ENCODE results near the gene WWOX. TPM values are rescaled to one million over a fixed set of nuclear protein-coding genes. Genes with fewer than 3 reads are reported as not detected.

WWOX gene
- total RNA-seq, 5 donors from 2014 or later (not counting 1 experiment from before 2014, with no cell fraction given), result 21.2 to 26.0 (median 22.6) TPM

- Histone ChIP-seq H3K4me3 (ENCODE audit: control insufficient read depth in 1 of 2, extremely low read depth in 1 of 2, low read length in 1 of 2) (no peak overlapping the region), H3K36me3 (ENCODE audit: control insufficient read depth in 2 of 2, extremely low read depth in 1 of 2, insufficient read depth in 1 of 2, low read length in 1 of 2) (no peaks in the 10 kb centered on the region), H3K9me3 (no peaks in the 10 kb centered on the region), H3K27ac (ENCODE audit: low read length) (no peak overlapping the region), H3K27me3 (replicated peaks in 1 of 2; ENCODE audit: control insufficient read depth in 2 of 2, extremely low read depth in 1 of 2, insufficient read depth in 2 of 2, low read length in 1 of 2) (no peaks in the 10 kb centered on the region), H3K4me1 (ENCODE audit: control insufficient read depth in 1 of 2, extremely low read depth in 1 of 2, insufficient read depth in 2 of 2, low read length in 2 of 2) (no peaks in the 10 kb centered on the region)
- DNase-seq, result no peak
- H3K4me1 Mint-ChIP-seq, result no peaks in the 10 kb centered on the region
- no peak overlapping the region for H3K27ac Mint-ChIP-seq
- ChIA-PET CTCF (no interaction called here), POLR2A (interaction anchor here in 1 of 2 donors (0.7 kb wide), 1 partner anchor 155 kb away, joined by 4 read pairs; no protein-coding TSS in a partner anchor)
- H3K27me3 Mint-ChIP-seq, result no peaks in the 10 kb centered on the region
- WGBS (ENCODE audit: insufficient coverage), result no CpG with 5 or more reads among the region's 2 CpGs
- no peaks in the 10 kb centered on the region for H3K9me3 Mint-ChIP-seq
- H3K36me3 Mint-ChIP-seq, result no peaks in the 10 kb centered on the region
- H3K4me3 Mint-ChIP-seq, result no peak overlapping the region
- no peak for ATAC-seq (replicated peaks in 1 of 4)
These were observed 618.7 kb downstream of the WWOX start for GRCh38 chr16:78718141-78718540.

GRCh38 chr16:78720416-78720815 lies 621.0 kb downstream of the WWOX start:
- DNase-seq (no peak), ATAC-seq (replicated peaks in 1 of 4) (no peak)
- no peaks in the 10 kb centered on the region for H3K9me3 Mint-ChIP-seq
- ChIA-PET POLR2A (no interaction called here), CTCF (no interaction called here)
- H3K36me3 Mint-ChIP-seq, result no peaks in the 10 kb centered on the region
- H3K4me1 Mint-ChIP-seq, result no peaks in the 10 kb centered on the region
- WGBS (ENCODE audit: insufficient coverage), result no CpG with 5 or more reads among the region's 3 CpGs
- H3K4me3 Mint-ChIP-seq, result no peak overlapping the region
- Histone ChIP-seq H3K36me3 (ENCODE audit: control insufficient read depth in 2 of 2, extremely low read depth in 1 of 2, insufficient read depth in 1 of 2, low read length in 1 of 2) (no peaks in the 10 kb centered on the region), H3K27ac (ENCODE audit: low read length) (no peak overlapping the region), H3K9me3 (no peaks in the 10 kb centered on the region), H3K4me3 (ENCODE audit: control insufficient read depth in 1 of 2, extremely low read depth in 1 of 2, low read length in 1 of 2) (no peak overlapping the region), H3K4me1 (ENCODE audit: control insufficient read depth in 1 of 2, extremely low read depth in 1 of 2, insufficient read depth in 2 of 2, low read length in 2 of 2) (no peaks in the 10 kb centered on the region), H3K27me3 (replicated peaks in 1 of 2; ENCODE audit: control insufficient read depth in 2 of 2, extremely low read depth in 1 of 2, insufficient read depth in 2 of 2, low read length in 1 of 2) (no peaks in the 10 kb centered on the region)
- no peaks in the 10 kb centered on the region for H3K27me3 Mint-ChIP-seq
- H3K27ac Mint-ChIP-seq, result no peak overlapping the region

DNA sequence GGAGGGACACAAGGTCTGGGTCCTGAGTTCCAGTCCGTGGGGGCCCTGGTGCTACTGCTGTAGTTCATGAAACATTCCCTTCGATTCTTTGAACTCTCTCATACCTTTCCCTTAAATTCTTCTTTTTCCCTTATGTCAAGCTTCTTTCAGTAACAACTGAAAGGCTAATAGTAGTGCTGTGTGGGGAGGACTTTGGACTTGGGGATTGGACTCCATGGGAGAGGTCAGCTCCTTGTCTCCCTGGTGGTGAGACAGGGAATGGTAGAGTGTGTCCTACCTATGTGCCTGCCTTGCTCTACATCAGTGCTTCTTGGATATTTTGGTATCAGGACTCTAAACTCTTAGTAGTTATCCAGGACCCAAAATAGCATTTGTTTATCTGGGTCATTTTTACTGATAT lies 628.1 kb downstream of the WWOX start:
- POLR2A ChIA-PET, result no interaction called here
- Histone ChIP-seq H3K27ac (ENCODE audit: low read length) (no peak overlapping the region), H3K4me1 (ENCODE audit: control insufficient read depth in 1 of 2, extremely low read depth in 1 of 2, insufficient read depth in 2 of 2, low read length in 2 of 2) (no peaks in the 10 kb centered on the region), H3K36me3 (ENCODE audit: control insufficient read depth in 2 of 2, extremely low read depth in 1 of 2, insufficient read depth in 1 of 2, low read length in 1 of 2) (no peaks in the 10 kb centered on the region), H3K4me3 (ENCODE audit: control insufficient read depth in 1 of 2, extremely low read depth in 1 of 2, low read length in 1 of 2) (no peak overlapping the region), H3K9me3 (no peaks in the 10 kb centered on the region), H3K27me3 (replicated peaks in 1 of 2; ENCODE audit: control insufficient read depth in 2 of 2, extremely low read depth in 1 of 2, insufficient read depth in 2 of 2, low read length in 1 of 2) (no peaks in the 10 kb centered on the region)
- no peak overlapping the region for H3K4me3 Mint-ChIP-seq
- H3K27me3 Mint-ChIP-seq, result no peaks in the 10 kb centered on the region
- H3K9me3 Mint-ChIP-seq, result no peaks in the 10 kb centered on the region
- H3K36me3 Mint-ChIP-seq, result no peaks in the 10 kb centered on the region
- ATAC-seq (replicated peaks in 1 of 4) (no peak), DNase-seq (no peak)
- H3K27ac Mint-ChIP-seq, result no peak overlapping the region
- CTCF ChIA-PET, result no interaction called here
- H3K4me1 Mint-ChIP-seq, result no peaks in the 10 kb centered on the region
- WGBS (ENCODE audit: insufficient coverage), result no CpG with 5 or more reads among the region's 2 CpGs

- no peaks in the 10 kb centered on the region for H3K9me3 ChIP-seq
- no peak for ATAC-seq (replicated peaks in 1 of 4)
- Mint-ChIP-seq H3K4me3 (no peak overlapping the region), H3K9me3 (no peaks in the 10 kb centered on the region), H3K27me3 (no peaks in the 10 kb centered on the region), H3K27ac (no peak overlapping the region), H3K36me3 (no peaks in the 10 kb centered on the region), H3K4me1 (no peaks in the 10 kb centered on the region)
- no peak overlapping the region for H3K27ac ChIP-seq (ENCODE audit: low read length)
- DNase-seq, result no peak
- POLR2A ChIA-PET, result no interaction called here
- H3K4me3 ChIP-seq (ENCODE audit: control insufficient read depth in 1 of 2, extremely low read depth in 1 of 2, low read length in 1 of 2), result no peak overlapping the region
- H3K36me3 ChIP-seq (ENCODE audit: control insufficient read depth in 2 of 2, extremely low read depth in 1 of 2, insufficient read depth in 1 of 2, low read length in 1 of 2), result no peaks in the 10 kb centered on the region
- WGBS (ENCODE audit: insufficient coverage), result no CpG with 5 or more reads among the region's 2 CpGs
- H3K4me1 ChIP-seq (ENCODE audit: control insufficient read depth in 1 of 2, extremely low read depth in 1 of 2, insufficient read depth in 2 of 2, low read length in 2 of 2), result no peaks in the 10 kb centered on the region
- no peaks in the 10 kb centered on the region for H3K27me3 ChIP-seq (replicated peaks in 1 of 2; ENCODE audit: control insufficient read depth in 2 of 2, extremely low read depth in 1 of 2, insufficient read depth in 2 of 2, low read length in 1 of 2)
- CTCF ChIA-PET, result interaction anchor here in 1 of 2 donors (0.6 kb wide), 1 partner anchor 631 kb away, joined by 3 read pairs; no protein-coding TSS in a partner anchor
These were observed 630.2 kb downstream of the WWOX start for GRCh38 chr16:78729687-78730086.

DNA sequence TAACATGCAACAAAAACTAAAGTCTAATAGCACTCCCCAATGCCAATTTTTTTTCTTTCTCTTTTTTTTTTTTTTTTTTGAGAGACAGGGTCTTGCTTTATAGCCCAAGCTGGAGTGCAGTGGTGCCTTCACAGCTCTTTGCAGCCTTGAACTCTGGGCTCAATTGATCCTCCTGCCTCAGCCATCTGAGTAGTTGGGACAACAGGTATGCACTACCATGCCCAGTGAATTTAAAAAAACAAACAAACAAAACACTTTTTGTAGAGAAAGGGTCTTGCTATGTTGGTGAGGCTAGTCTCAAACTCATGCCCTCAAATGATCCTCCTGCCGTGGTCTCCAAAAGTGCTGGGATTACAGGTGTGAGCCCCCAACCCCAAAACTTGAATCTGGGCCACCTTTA lies 632.3 kb downstream of the WWOX start:
- H3K4me3 ChIP-seq (ENCODE audit: control insufficient read depth in 1 of 2, extremely low read depth in 1 of 2, low read length in 1 of 2), result no peak overlapping the region
- ATAC-seq (replicated peaks in 1 of 4) (no peak), DNase-seq (no peak)
- CTCF ChIA-PET, result interaction anchor here (0.5 to 0.6 kb wide), 2 partner anchors 151 to 230 kb away, joined by 4 to 5 read pairs; no protein-coding TSS in a partner anchor
- H3K27me3 Mint-ChIP-seq, result no peaks in the 10 kb centered on the region
- H3K27me3 ChIP-seq (replicated peaks in 1 of 2; ENCODE audit: control insufficient read depth in 2 of 2, extremely low read depth in 1 of 2, insufficient read depth in 2 of 2, low read length in 1 of 2), result no peaks in the 10 kb centered on the region
- no peaks in the 10 kb centered on the region for H3K9me3 Mint-ChIP-seq
- no peaks in the 10 kb centered on the region for H3K9me3 ChIP-seq
- H3K4me1 Mint-ChIP-seq, result no peaks in the 10 kb centered on the region
- H3K36me3 Mint-ChIP-seq, result no peaks in the 10 kb centered on the region
- WGBS (ENCODE audit: insufficient coverage), result no CpG with 5 or more reads among the region's 1 CpG
- H3K36me3 ChIP-seq (ENCODE audit: control insufficient read depth in 2 of 2, extremely low read depth in 1 of 2, insufficient read depth in 1 of 2, low read length in 1 of 2), result no peaks in the 10 kb centered on the region
- H3K27ac ChIP-seq (ENCODE audit: low read length), result no peak overlapping the region
- POLR2A ChIA-PET, result no interaction called here
- H3K4me3 Mint-ChIP-seq, result no peak overlapping the region
- H3K27ac Mint-ChIP-seq, result no peak overlapping the region
- no peaks in the 10 kb centered on the region for H3K4me1 ChIP-seq (ENCODE audit: control insufficient read depth in 1 of 2, extremely low read depth in 1 of 2, insufficient read depth in 2 of 2, low read length in 2 of 2)

DNA sequence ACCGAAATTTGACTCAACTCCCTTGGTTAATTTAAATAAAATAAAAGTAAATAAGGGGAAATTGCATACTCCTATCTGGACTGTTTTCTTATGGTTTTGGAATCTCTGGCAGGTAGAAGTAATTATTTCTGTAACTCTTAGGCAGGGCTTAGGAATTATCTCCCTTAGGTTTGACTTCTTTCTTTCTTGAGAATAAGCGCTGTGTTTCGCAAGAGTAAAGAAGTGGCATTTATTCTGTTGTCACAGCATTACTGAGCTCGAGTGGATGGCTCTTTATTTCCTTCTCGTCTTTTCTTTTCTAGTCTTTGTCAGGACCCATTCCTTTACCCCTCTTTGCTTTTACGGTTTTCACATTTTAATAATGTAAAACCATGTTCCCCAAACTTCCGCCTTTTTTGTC lies 633.2 kb downstream of the WWOX start:
- DNase-seq, result no peak
- no peaks in the 10 kb centered on the region for H3K4me1 ChIP-seq (ENCODE audit: control insufficient read depth in 1 of 2, extremely low read depth in 1 of 2, insufficient read depth in 2 of 2, low read length in 2 of 2)
- H3K9me3 Mint-ChIP-seq, result no peaks in the 10 kb centered on the region
- no peaks in the 10 kb centered on the region for H3K9me3 ChIP-seq
- ATAC-seq (replicated peaks in 1 of 4), result no peak
- no CpG with 5 or more reads among the region's 7 CpGs for WGBS (ENCODE audit: insufficient coverage)
- H3K27me3 ChIP-seq (replicated peaks in 1 of 2; ENCODE audit: control insufficient read depth in 2 of 2, extremely low read depth in 1 of 2, insufficient read depth in 2 of 2, low read length in 1 of 2), result no peaks in the 10 kb centered on the region
- no peak overlapping the region for H3K4me3 Mint-ChIP-seq
- no peaks in the 10 kb centered on the region for H3K27me3 Mint-ChIP-seq
- ChIA-PET POLR2A (no interaction called here), CTCF (interaction anchor here in 1 of 2 donors (0.6 kb wide), 1 partner anchor 152 kb away, joined by 4 read pairs; no protein-coding TSS in a partner anchor)
- no peak overlapping the region for H3K27ac Mint-ChIP-seq
- no peak overlapping the region for H3K27ac ChIP-seq (ENCODE audit: low read length)
- no peaks in the 10 kb centered on the region for H3K4me1 Mint-ChIP-seq
- no peak overlapping the region for H3K4me3 ChIP-seq (ENCODE audit: control insufficient read depth in 1 of 2, extremely low read depth in 1 of 2, low read length in 1 of 2)
- no peaks in the 10 kb centered on the region for H3K36me3 Mint-ChIP-seq
- no peaks in the 10 kb centered on the region for H3K36me3 ChIP-seq (ENCODE audit: control insufficient read depth in 2 of 2, extremely low read depth in 1 of 2, insufficient read depth in 1 of 2, low read length in 1 of 2)

DNA sequence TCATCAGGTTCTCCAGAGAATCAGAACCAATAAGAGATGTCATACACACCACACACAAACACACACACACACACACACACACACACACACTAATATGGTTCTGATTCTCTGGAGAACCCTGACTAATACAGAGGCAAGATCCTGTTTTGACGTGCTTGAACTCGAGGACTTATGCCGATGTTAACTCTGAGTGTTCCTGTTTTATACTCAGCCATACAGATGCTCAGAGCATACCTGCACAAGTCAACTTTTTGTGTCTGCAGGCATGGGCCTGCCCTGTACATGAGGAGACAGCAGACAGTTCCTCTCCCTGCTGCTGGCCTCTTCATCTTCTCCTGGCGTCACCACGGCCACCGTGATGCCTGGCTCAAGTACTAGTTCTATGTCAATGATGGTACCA lies 635.9 kb downstream of the WWOX start:
- 92% methylated on average over 6 of the region's 6 CpGs for WGBS (ENCODE audit: insufficient coverage)
- Histone ChIP-seq H3K9me3 (no peaks in the 10 kb centered on the region), H3K27ac (ENCODE audit: low read length) (no peak overlapping the region), H3K4me3 (ENCODE audit: control insufficient read depth in 1 of 2, extremely low read depth in 1 of 2, low read length in 1 of 2) (no peak overlapping the region), H3K27me3 (replicated peaks in 1 of 2; ENCODE audit: control insufficient read depth in 2 of 2, extremely low read depth in 1 of 2, insufficient read depth in 2 of 2, low read length in 1 of 2) (no peaks in the 10 kb centered on the region), H3K36me3 (ENCODE audit: control insufficient read depth in 2 of 2, extremely low read depth in 1 of 2, insufficient read depth in 1 of 2, low read length in 1 of 2) (no peaks in the 10 kb centered on the region), H3K4me1 (ENCODE audit: control insufficient read depth in 1 of 2, extremely low read depth in 1 of 2, insufficient read depth in 2 of 2, low read length in 2 of 2) (no peaks in the 10 kb centered on the region)
- Mint-ChIP-seq H3K9me3 (no peaks in the 10 kb centered on the region), H3K4me1 (peaks cover 0 to 2% (median 0%) of the 10 kb centered on the region in 3 donors), H3K27me3 (no peaks in the 10 kb centered on the region), H3K36me3 (no peaks in the 10 kb centered on the region), H3K4me3 (no peak overlapping the region), H3K27ac (no peak overlapping the region)
- ChIA-PET CTCF (no interaction called here), POLR2A (no interaction called here)
- no peak for DNase-seq
- no peak for ATAC-seq (replicated peaks in 1 of 4)
